CD4-positive, alpha-beta T cell (primary cell): ENCODE data around the gene NAA50. TPM values are rescaled to one million over a fixed set of nuclear protein-coding genes. Genes with fewer than 3 reads are reported as not detected.

Source experiments
- ATAC-seq: fragments of 200-7000 bp; cut with Tn5 transposase; one replicate; pipeline ENCODE4 v1.10.0; 2022; ENCODE audit warnings: mild to moderate bottlenecking; ENCODE audit not compliant: poor library complexity
- CTCF ChIA-PET: fragments of 350-600 bp; sonication (Branson Sonifier 250); formaldehyde crosslinking; loops from one replicate; lab custom pipeline; 2021; ENCODE audit warnings: antibody characterized with exemption, inconsistent platforms; lab: Charles Lee
- POLR2A ChIA-PET: fragments of 350-600 bp; sonication (Branson Sonifier 250); formaldehyde crosslinking; loops from one replicate; lab custom pipeline; 2021; ENCODE audit warnings: antibody characterized with exemption, inconsistent platforms; lab: Charles Lee
- DNase-seq, 14 experiments: peaks; one replicate each; pipeline ENCODE4 v3.0.0-alpha.2; 2013 to 2020; ENCODE audit warnings: mixed read lengths in 2 of 14
- H3K27ac ChIP-seq, 2 donors: one replicate each; pipeline versions ENCODE4 v1.5.1 to v1.7.0; 2013; ENCODE audit warnings: low read length in 2 of 2, low read depth in 1 of 2, mild to moderate bottlenecking in 1 of 2
- H3K27me3 ChIP-seq, 2 experiments: 1 replicate in 1 of 2; 2 replicates in 1 of 2; pipeline versions ENCODE4 v1.6.1 to v1.7.0; 2013; ENCODE audit warnings: low read length in 2 of 2, control low read depth in 1 of 2, mild to moderate bottlenecking in 1 of 2, moderate library complexity in 1 of 2; ENCODE audit not compliant: insufficient read depth in 2 of 2, control insufficient read depth in 1 of 2
- H3K36me3 ChIP-seq: one replicate; pipeline ENCODE4 v1.6.1; 2013; ENCODE audit warnings: low read length, control low read depth; ENCODE audit not compliant: insufficient read depth
- H3K4me1 ChIP-seq: one replicate; pipeline ENCODE4 v1.6.1; 2013; ENCODE audit warnings: low read length, control low read depth; ENCODE audit not compliant: insufficient read depth
- H3K4me3 ChIP-seq: one replicate; pipeline ENCODE4 v1.5.1; 2013; ENCODE audit warnings: mild to moderate bottlenecking, low read length, moderate library complexity
- H3K9me3 ChIP-seq, 2 experiments: 1 replicate in 1 of 2; 2 replicates in 1 of 2; pipeline versions ENCODE4 v1.6.1 to v1.7.0; 2013; ENCODE audit warnings: low read length in 2 of 2, mild to moderate bottlenecking in 2 of 2, control low read depth in 1 of 2, moderate library complexity in 1 of 2; ENCODE audit not compliant: control insufficient read depth in 1 of 2, insufficient read depth in 1 of 2
- H3K27ac Mint-ChIP-seq: one replicate; pipeline ENCODE4 v1.8.0; 2020; ENCODE audit warnings: mixed read lengths
- H3K27me3 Mint-ChIP-seq: one replicate; pipeline ENCODE4 v1.8.0; 2021; ENCODE audit warnings: mixed read lengths
- H3K36me3 Mint-ChIP-seq: one replicate; pipeline ENCODE4 v1.8.0; 2021; ENCODE audit warnings: low read depth, mixed read lengths
- H3K4me1 Mint-ChIP-seq: one replicate; pipeline ENCODE4 v1.8.0; 2021; ENCODE audit warnings: low read depth, mixed read lengths
- H3K4me3 Mint-ChIP-seq: one replicate; pipeline ENCODE4 v1.8.0; 2020; ENCODE audit warnings: mild to moderate bottlenecking, mixed read lengths
- H3K9me3 Mint-ChIP-seq: one replicate; pipeline ENCODE4 v1.8.0; 2020; ENCODE audit warnings: mixed read lengths
- CTCF ChIP-seq: fragments of 200-600 bp; IDR thresholded peaks from one replicate; pipeline ENCODE4 v1.8.0; 2022; ENCODE audit warnings: antibody characterized with exemption, mild to moderate bottlenecking
- intact Hi-C, 2 experiments: fragments of 100-400 bp; cut with DNase I in 1 of 2; cut with micrococcal nuclease in 1 of 2; formaldehyde crosslinking; loops; one replicate each; pipeline versions ENCODE4 v1.15.1 to v1.9.0; 2023 to 2025; cut with DNase I, micrococcal nuclease
- total RNA-seq, 174 experiments: library from RNA in 2 of 174; stranded (reverse) in 2 of 174; gene quantifications; one replicate each; pipeline ENCODE4 v1.2.3 and lab custom pipeline; 2021 to 2026

NAA50 gene
- total RNA-seq, 2 experiments from 2014 or later = 46.6 to 48.0 TPM

DNA sequence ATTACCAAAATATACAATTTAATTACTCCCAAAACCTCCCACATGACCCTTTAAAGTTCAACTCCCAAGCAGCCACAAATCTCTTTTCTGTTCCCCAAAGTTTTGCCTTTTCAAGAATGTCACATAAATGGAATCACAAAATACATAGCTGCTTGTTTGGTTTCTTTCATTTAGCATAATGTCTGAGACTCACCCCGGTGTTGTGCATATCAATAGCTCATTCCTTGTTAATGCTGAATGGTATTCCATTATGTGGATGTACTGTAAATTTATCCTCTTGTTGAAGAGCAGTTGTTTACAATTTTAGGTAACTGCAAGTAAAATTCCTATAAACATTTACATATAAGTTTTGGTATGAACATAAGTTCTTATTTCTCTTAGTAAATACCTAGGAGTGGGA is 15.5 kb downstream of the NAA50 start:
- CTCF ChIA-PET = interaction anchor here (0.8 kb wide), 1 partner anchor 15 kb away, joined by 3 read pairs; no protein-coding TSS in a partner anchor
- intact Hi-C loops = no loop called here
- no peaks in the 10 kb centered on the region for H3K27me3 Mint-ChIP-seq
- Histone ChIP-seq H3K27me3 (no peaks in the 10 kb centered on the region), H3K4me3 (no peak overlapping the region), H3K27ac (no peak overlapping the region), H3K9me3 (no peaks in the 10 kb centered on the region), H3K4me1 (peaks cover 3% of the 10 kb centered on the region), H3K36me3 (peaks cover 6% of the 10 kb centered on the region)
- peaks cover 59% of the 10 kb centered on the region for H3K4me1 Mint-ChIP-seq
- no peak overlapping the region for H3K4me3 Mint-ChIP-seq
- ATAC-seq (no peak), DNase-seq (no peak)
- no peak overlapping the region for H3K27ac Mint-ChIP-seq
- H3K9me3 Mint-ChIP-seq = no peaks in the 10 kb centered on the region
- POLR2A ChIA-PET = interaction anchor here (0.9 to 1.5 kb wide), 2 partner anchors 14 to 34 kb away, joined by 3 to 4 read pairs; partner anchors contain the start of gene USF3
- H3K36me3 Mint-ChIP-seq = peaks cover 33% of the 10 kb centered on the region
- no peak for TF ChIP-seq CTCF

GRCh38 chr3:113728661-113729060 is 17.4 kb downstream of the NAA50 start:
- Histone ChIP-seq H3K9me3 (no peaks in the 10 kb centered on the region), H3K36me3 (peaks cover 11% of the 10 kb centered on the region), H3K27me3 (no peaks in the 10 kb centered on the region), H3K4me1 (peaks cover 3% of the 10 kb centered on the region), H3K27ac (no peak overlapping the region), H3K4me3 (no peak overlapping the region)
- no peak for TF ChIP-seq CTCF
- ATAC-seq = no peak
- H3K36me3 Mint-ChIP-seq = peaks cover 44% of the 10 kb centered on the region
- intact Hi-C loops = no loop called here
- CTCF ChIA-PET = interaction anchor here (1.7 to 3.4 kb wide), 2 partner anchors 8 to 17 kb away, joined by 4 to 16 read pairs; no protein-coding TSS in a partner anchor
- POLR2A ChIA-PET = no interaction called here
- DNase-seq = no peak
- H3K4me1 Mint-ChIP-seq = peaks cover 51% of the 10 kb centered on the region
- H3K9me3 Mint-ChIP-seq = no peaks in the 10 kb centered on the region
- no peaks in the 10 kb centered on the region for H3K27me3 Mint-ChIP-seq
- H3K27ac Mint-ChIP-seq = no peak overlapping the region
- no peak overlapping the region for H3K4me3 Mint-ChIP-seq

DNA sequence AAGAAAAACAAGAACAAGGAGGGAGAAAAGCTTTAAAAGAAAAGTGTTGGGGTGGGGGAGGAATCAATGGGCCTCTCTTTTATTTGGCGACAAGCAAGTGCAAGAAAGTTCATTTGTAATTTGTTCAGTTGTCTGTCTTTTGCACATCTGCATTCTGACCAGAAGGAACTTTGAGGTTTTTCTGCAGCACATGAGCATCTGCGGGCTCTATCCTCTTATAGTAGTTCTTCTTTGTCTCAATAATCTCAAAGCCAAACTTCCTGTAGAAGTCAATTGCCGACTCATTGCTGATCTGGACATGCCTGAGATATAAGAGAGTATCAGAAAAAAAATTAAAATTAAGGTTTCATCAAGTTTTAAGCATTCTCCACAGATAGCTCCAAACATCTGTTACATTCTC is 24.4 kb downstream of the NAA50 start:
- Mint-ChIP-seq H3K9me3 (no peaks in the 10 kb centered on the region), H3K27me3 (no peaks in the 10 kb centered on the region), H3K36me3 (peaks cover 59% of the 10 kb centered on the region), H3K27ac (peak overlapping the region; percentile 30), H3K4me3 (no peak overlapping the region), H3K4me1 (peaks cover 18% of the 10 kb centered on the region)
- H3K4me3 ChIP-seq = no peak overlapping the region
- peaks cover 46% of the 10 kb centered on the region for H3K36me3 ChIP-seq
- ChIA-PET POLR2A (no interaction called here), CTCF (interaction anchor here (4.5 kb wide), 1 partner anchor 15 kb away, joined by 14 read pairs; no protein-coding TSS in a partner anchor)
- ATAC-seq (no peak), DNase-seq (no peak)
- intact Hi-C loops = no loop called here
- TF ChIP-seq CTCF = no peak
- no peaks in the 10 kb centered on the region for H3K9me3 ChIP-seq
- H3K27me3 ChIP-seq = no peaks in the 10 kb centered on the region
- no peaks in the 10 kb centered on the region for H3K4me1 ChIP-seq
- H3K27ac ChIP-seq = no peak overlapping the region
